NB4 (cell line): ENCODE data around the gene UST.

ENCODE experiments used
- CTCF ChIP-seq: IDR thresholded peaks from one replicate; pipeline ENCODE4 v1.5.1; 2012; ENCODE audit warnings: low read depth, low read length
- MAX ChIP-seq: IDR thresholded peaks from 2 replicates; pipeline ENCODE4 v1.6.1; 2011; ENCODE audit warnings: low read depth, low read length
- POLR2A ChIP-seq: IDR thresholded peaks from 2 replicates; pipeline ENCODE4 v1.6.1; 2011; ENCODE audit warnings: mild to moderate bottlenecking; ENCODE audit not compliant: insufficient read length; ENCODE audit errors: extremely low read depth

- TF ChIP-seq CTCF (no peak), POLR2A (no peak), MAX (no peak)
These were observed 10.8 kb upstream of the UST start for GRCh38 chr6:148735989-148736388.
